Stimulated activated CD8-positive, alpha-beta memory T cell treated with anti-CD3 and anti-CD28 coated beads, Interleukin-12 subunit alpha, Interleukin-12 subunit beta, amount 100 ng/mL, for 24 hours (primary cell): ENCODE measurements around the gene TNP2.
"Not testable (repeated sequence)": the region's sequence is repeated elsewhere in the genome, so short reads cannot be mapped to it uniquely, and the experiment has no call there.

Source experiments
- DNase-seq: peaks from one replicate; pipeline ENCODE4 v3.0.0-alpha.2; 2020; ENCODE audit errors: extremely low read depth

The TNP2 gene

GRCh38 chr16:11220507-11220906 lies 48.6 kb downstream of the TNP2 start:
- not testable (repeated sequence) for DNase-seq

GRCh38 chr16:11219178-11219577 lies 49.9 kb downstream of the TNP2 start:
- no peak for DNase-seq

GRCh38 chr16:11218604-11218962 lies 50.5 kb downstream of the TNP2 start:
- no peak for DNase-seq
